Left lobe of liver (tissue), 2 donors: ENCODE data around the gene PTCH1. TPM values are rescaled to one million over a fixed set of nuclear protein-coding genes. Genes with fewer than 3 reads are reported as not detected.

Experiments used
- ATAC-seq: fragments of 200-7000 bp; cut with Tn5 transposase; one replicate; pipeline ENCODE4 v1.9.1; 2020; ENCODE audit warnings: mild to moderate bottlenecking, moderate library complexity
- DNase-seq: peaks from one replicate; pipeline ENCODE4 v3.0.0-alpha.2; 2020; ENCODE audit warnings: low spot score
- total RNA-seq: library from RNA; stranded (reverse); gene quantifications from one replicate; pipeline ENCODE4 v1.2.1, GENCODE V29; 2021
- donor health status: DM: no; HTN: no; CAD: no; lungs with moderate emphysema.
- donor health status: DM: no; HTN: yes; CAD: no.

PTCH1 gene
- total RNA-seq = 7.0 TPM

DNA sequence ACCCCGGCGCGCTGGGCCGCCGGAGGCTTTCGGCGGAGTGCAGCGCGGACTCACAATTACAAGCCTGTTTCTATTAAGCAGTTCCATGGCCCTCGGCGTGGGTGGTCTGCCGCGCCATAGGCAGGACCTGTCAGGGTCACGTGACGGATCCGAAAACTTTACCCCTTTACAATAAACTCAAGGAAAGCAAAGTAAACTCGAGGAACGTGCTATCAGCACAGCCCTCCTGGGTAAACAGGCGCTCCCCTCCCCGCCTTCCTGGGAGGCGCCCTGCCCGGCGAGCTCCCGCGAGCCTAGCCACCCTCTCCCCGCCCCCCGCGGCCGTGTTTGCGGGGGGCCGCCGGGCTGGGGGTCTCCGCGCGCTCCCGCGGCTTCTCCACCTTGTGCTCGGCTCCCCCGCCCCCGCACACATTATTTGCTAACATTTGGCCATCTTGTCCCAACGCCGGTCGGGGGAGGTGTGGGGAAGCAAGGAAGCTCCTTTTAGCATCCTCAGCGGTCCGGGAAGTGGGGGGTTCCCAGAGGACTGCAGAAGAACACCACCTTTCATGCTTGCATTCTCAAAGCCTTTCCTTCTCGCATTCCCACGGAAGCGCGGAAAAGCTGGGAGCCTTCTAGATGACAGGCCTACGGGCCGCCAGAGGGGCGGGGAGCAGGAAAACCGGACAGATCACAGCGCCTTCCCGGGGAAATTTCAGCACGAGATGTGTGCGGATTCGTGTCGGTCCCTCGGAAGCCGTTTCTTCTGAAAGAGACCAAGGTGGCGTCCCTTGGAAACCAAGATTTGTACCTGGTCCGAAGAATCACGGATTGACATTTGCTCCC lies at the start of gene PTCH1:
TSS of gene PTCH1 (minus strand) at position 238 of the 825 bp plus-strand sequence.
- DNase-seq = no peak
- peak; percentile 87 for ATAC-seq

DNA sequence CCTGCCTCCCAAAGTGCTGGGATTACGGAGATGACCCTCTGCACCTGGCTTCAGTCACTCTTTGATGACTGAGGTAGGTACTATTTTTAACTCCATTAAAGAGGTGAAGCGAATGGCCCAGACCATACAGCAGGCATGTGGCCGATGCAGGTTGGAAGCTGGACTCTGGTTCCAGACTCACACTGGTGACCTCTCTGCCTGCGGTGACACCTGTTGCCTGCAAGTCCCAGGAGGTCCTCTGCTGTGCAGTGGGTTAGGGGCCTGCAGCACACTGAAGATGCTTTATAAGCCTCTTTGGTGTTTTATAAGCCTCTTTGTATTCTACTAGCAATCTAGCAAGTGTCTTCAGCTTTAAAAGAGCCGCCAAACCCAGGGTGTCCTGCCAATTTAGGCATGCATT lies 49.2 kb upstream of the PTCH1 start:
- ATAC-seq (no peak), DNase-seq (no peak)

DNA sequence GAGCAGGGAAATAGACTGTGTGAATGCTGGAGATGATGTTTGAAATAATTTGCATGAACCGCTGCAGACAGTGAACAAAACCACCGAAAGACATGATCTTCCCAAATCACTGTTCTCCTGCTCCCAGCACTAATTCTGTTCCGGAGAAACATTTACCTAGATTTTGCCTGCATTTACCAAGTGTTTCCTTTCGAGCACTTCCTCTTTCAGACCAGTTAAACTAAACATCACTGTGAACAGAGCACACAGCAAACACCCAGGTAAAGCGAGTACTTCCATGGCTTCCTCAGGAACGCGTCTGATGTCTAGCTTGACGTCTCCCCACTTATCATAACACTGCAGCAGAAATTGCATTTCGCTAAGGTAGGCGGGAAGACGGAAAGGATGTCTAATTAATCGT lies 45.1 kb upstream of the PTCH1 start:
- no peak for DNase-seq

DNA sequence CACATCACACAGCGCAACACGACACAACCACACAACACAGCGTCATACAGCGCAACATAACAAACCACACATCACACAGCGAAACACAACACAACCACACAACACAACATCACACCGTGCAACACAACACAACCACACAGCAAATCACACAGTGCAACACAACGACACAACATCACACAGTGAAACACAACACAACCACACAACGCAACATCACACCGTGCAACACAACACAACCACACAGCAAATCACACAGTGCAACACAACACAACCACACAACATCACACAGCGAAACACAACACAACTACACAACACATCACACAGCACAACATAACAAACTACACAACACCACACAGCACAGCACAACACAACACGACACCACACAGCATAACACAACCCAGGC lies 40.4 kb upstream of the PTCH1 start:
- DNase-seq (no peak), ATAC-seq (no peak)

More for the DNA sequence above, 45.1 kb upstream of the PTCH1 start:
- no peak for ATAC-seq

DNA sequence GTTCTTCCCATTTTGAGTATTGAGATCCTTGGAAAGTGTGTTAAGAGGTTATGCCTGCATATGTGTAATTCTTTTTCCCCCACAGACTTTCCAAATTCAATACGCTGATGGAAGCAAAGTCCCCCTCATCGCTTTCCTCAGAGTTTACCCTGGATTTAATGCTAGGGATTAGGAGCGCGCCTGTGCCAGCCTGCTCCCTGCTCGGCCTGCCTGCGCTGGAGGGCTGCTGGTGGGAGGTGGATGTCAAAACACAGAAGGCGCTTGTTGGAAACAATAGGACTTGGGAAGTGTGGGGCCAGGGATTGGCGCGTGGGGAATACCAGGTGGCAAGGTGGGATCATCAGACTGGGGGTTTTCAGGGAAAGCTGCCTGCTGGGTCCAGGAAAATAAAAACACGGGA lies 39.8 kb upstream of the PTCH1 start:
- DNase-seq (no peak), ATAC-seq (no peak)

DNA sequence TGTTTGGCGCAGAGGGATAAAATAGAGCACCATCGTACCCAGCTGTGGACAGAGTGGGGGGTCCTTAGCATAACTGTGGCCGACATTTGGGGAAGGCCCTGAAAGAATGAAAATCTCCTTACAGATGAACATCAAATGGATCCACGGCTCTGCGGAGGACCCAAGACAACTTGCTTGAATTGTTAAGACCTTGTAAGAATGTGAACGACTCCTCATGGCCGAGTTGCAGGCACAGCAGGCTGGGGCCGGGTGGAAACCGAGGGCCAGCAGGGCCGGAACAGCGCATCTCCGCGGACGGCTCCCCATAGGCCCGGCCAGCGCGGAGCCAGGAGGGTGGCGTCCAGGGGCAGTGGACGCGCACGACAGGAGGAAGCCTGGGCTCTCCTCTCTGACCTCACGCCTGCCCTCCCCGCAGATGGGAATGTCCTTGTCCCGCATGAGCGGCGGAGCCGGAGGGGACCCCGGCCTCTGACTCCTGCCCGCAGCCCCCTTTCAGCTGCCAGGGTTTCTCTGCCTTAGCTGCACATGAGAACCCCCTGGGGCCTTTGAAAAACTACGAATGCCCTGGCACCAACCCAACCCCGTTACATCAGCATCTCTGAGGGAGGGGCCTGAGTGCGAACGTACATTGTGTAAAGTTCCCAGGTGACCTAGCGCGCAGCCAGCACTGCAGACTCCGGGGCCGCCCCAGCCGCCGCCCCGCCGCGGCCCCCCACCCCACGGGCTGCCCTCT lies 36.2 kb upstream of the PTCH1 start:
- DNase-seq = no peak
- peak; percentile 14 for ATAC-seq

DNA sequence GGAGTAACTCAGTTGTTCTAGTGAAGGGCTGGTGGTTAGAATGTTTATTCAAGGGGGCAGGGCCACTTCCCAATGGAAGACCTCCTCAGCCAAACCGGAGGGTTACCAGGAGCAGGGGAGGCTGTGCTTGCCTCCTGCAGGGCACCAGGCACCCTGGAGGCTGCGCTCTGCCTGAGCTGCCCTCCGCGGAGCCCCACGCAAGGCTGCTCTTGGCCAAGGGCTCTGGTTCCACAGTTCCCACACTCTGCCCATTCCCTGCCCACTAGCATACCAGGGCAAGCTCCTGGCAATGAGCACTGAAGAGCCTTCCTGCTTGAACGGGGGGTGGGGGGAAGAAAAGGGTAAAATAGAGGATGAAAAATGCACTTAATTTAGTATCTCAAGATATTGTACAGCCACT lies 35.5 kb upstream of the PTCH1 start:
- DNase-seq = no peak
- ATAC-seq = no peak

DNA sequence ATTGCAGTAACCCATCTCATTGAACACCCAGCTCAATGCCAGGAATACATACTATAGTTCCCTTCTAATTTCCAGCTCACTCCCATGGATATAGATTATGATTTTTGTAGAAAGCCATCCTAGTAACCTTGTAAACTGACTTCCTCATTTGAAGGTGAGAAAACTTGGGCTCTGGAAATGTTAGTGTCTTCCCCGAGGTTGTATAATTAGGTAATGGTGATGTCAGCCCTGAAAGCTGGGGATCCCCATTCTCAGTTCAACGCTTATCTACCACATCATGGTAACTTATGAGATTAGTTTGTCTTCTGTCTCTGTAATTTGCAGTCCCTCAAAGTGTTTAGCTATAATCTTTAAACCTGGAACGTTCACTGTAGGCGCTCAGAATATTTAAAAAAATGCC lies 34.6 kb upstream of the PTCH1 start:
- DNase-seq = no peak
- no peak for ATAC-seq

DNA sequence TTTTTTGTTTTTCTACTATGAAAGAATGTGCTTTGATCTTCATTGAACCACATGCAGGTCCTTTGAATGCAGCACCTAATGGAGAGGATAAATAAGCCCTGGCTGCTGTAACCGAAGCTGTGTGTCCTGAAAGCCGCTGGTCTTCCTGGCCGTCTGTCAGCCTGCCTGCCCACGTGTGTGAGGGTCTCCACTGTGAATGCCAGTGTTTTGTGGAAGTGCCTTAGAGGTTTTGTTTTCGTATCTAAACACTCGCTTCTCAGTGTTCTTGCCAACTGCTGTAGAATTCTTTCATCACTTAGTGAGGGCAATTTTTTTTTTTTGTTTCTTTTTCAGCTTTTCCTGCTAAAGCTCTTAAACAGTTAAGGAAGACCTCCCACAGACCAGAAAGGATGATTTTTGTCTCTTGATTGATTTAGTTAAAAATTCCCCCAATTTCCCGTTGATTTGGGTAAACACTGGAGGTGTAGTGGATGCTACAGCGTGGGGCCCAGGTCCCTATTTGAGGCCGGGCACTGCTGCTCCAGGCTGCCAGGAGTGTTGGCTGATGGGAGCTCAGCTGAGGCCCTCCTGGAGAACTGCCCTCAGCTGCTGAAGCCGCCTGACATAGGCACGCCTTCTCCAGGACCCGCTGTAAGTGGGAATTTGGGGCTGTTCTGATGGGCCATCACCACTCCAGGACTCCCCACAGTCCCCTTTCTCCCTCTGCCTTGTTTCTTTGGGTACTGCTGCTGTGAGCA lies 29.2 kb upstream of the PTCH1 start:
- ATAC-seq = no peak
- no peak for DNase-seq

DNA sequence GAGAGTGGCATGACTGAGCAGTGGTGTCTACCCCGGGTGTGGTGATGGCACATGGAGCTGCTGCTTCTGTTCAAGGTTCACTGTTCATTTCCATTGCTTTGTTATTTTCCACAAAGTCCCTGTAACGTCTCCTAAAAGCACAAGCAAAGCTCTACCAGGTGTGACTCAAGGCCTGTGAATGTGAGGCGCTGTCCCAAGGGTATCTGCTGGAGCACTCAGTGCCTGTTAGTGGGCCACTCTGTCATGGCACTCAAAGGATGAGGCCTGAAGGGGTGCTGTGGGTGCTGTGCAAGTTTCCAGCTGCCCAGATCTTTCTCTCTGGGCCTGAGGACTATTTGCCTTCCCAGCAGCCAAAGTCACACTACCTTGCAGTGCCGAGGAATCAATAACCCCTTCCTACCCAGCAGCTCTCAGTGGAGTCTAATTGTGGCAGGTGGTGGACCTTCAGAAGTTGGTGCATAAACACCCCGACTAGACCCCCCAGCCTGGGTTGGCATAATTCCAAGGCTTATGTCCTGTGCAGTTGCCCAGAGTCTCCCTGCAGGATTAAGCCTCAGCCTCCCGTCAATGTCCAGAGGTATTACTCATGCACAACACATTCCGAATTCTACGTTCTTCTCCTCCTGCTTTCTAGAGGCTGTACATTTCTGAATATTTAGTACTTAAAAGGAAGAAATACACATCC lies 17.4 kb upstream of the PTCH1 start:
- ATAC-seq (no peak), DNase-seq (no peak)

DNA sequence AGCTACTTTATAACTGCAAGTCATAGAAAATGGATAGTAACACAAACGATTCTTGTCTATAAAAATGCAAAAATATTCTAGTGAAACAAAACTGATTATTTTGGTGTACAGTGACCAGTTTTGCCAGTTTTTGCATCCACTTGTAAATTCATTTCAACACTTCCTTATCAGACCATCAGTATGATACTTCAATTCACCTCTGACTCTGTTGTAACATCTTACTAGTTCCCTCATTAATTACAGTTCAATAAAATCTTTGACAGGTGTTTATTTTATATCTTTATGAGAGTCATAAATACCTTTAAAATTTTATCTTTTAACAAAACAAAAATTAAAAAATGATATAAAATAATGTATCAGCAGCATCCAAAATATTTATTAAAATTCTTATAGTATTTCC lies 13.1 kb upstream of the PTCH1 start:
- ATAC-seq = no peak
- DNase-seq = no peak

DNA sequence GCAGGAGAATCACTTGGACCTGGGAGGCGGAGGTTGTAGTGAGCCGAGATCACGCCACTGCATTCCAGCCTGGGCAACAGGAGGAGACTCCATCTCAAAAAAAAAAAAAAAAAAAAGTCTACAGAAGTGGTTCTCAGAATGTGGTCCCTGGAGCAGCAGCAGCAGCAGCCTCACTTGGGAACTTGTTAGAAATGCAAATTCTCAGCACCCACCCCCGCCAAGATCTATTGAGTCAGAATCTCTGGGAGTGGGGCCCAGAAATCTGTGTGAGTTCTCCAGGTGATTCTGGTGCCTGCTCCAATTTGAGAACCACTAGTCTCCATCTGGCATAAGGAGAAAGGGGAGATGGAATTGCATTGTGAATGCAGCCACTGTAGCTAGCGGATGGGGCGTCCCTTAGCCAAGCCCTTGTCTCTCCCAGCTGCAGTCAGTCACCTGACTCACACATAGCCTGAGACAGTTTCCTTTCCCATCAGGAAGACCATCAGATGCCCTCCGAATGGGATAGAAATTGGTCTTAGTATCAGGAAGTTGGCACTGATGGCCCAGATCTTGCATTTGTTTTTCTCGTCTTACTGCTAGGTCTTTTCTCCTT lies 12.2 kb upstream of the PTCH1 start:
- DNase-seq (no peak), ATAC-seq (no peak)

DNA sequence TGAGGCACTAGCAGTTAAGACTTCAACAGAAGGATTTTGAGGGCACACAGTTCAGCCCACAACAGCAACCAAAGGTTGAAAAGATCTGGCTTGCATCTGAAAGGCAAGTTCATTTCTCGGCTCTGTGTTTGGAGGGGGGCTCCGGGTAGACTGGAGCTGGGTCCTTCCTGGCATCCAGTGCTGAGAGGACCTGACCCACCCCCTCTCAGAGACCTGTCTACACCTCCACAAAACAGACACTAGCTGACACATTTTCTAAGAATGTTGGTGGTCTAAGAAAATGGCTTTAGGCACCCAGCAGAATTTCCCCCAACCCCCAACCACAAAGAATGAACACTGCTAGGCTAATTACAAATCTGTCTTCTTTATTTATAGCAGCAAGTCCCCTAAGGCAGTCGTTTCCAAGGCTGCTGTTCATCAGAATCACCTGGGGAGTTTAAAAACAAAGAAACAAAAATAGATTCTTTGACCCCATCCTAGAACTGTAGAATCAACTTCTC lies 6.2 kb upstream of the PTCH1 start:
- DNase-seq = no peak
- no peak for ATAC-seq

DNA sequence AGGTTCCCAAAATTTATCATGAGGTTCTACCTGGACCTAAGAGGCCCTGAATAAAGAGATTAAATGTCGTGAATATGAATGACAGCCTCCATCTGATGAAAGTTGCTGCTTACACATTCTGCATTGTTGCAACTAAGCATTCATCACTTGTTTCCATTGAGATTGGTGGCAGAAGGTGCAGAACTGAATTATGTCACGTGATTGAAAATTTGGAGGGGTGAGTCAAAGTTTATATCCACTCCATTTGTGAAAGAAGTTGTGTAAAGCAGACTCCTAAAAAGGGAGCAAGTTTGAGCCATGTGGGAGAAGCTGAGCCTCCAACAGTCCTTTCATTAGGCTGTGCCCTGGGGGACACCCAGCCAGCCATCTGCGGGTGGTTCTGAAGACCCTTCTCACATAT lies 4.9 kb upstream of the PTCH1 start:
- no peak for DNase-seq
- ATAC-seq = no peak

DNA sequence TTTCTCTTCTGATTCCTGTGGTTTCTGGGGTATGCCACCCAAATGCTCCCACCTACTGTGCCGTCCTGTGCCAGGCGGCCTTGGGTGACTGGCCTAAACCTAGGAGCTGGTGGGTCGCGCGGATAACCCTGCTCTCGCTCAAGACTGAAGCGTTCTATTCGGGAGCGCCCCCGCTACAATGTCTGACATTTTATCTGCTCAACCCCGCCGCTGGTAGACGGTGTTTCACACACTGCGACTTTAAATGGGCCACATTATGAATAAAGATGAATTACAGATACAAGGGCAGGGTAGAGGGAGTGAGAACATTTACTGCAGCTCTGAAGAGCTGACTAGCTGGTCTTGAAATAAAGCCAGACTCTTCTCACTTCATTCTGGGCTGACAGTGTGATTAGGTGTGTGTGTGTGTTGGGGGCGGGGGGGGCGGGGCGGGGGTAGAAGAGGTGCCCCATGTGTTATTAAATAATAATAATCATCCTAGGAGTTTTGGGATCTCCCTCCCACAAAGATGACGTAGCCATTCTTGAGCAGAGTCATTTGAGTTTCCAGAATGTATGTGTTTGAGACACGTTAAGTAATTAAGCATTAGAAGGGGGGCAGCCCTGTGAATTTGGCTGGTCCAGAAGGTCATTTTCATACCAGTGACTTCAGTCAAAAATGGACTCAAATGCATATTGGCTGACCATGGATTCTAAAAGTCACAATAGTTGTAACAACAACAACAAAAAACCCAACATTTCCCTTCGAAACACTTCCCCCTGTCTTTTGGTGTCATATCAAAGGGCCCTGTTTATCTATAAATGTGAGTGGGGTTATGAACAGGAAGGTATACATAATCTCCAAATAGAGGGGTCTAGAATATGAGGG lies 1.0 kb upstream of the PTCH1 start:
- DNase-seq (no peak), ATAC-seq (no peak)

DNA sequence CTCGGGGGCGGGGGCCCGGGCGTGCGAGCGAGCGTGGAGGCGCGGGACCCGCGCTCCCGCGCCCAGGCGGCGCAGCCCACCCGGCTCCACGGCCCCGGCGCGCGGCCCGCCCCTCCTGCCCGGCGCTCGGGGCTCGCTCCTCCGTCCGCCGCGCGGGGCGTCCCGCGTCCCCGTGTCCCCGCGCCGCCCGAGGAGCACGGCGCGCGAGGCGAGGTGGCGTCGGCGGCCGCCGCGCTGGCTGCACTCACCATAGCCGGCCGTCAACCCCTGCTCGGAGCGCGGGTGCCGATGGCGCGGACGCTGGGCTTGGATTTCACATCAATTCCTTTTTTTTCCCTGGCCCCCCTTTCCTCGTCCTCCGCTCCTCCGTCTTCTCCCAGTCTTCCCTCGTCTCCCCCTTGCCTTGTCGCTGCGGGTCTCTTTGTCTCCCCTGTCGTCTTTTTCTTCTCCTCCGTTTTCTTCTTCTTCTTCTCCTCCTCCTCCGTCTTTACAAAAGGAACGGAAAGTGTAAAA lies 494 bp downstream of the PTCH1 start:
- peak; percentile 50 for ATAC-seq
- DNase-seq = no peak

DNA sequence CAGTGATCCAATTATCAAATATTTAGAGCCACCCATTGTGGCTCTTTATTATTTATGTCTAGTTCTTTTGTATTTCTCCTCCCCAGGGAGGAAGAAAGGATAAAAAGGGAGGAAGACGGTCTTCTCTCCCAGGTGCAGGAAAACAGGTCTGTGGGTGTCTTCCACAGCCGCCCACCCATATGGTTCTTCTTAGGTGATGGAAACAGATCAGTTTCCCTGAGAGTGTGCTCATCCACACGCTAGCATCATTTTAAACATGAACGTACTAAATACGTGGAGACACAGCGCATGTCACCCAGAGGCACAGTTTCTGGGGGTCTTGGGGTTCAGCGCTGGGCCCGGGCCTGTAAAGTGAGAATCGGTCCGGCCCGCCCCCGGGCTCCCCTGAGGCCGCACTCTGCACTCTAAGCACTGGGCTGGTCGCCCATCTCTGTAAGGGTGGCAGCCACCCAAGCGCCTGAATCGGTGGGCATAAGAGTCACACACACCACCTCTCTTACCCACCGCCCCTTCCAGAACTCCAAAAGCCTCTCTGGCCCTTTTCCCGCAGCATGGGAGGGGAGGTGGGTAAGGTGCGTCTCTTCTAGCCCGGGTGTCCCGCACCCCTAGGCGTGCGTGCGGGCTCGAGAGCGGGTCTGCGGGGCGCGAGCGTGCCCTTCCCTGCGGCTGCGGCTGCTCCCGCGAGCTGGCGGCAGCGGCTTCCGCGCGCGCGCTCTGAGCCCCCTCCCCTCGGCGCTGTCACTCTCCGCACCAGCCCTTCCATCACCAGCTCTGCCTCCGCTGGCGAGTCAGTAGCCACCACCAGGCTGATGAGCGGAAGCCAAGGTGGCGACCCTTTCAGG lies 1.3 kb downstream of the PTCH1 start:
- ATAC-seq (no peak), DNase-seq (no peak)

DNA sequence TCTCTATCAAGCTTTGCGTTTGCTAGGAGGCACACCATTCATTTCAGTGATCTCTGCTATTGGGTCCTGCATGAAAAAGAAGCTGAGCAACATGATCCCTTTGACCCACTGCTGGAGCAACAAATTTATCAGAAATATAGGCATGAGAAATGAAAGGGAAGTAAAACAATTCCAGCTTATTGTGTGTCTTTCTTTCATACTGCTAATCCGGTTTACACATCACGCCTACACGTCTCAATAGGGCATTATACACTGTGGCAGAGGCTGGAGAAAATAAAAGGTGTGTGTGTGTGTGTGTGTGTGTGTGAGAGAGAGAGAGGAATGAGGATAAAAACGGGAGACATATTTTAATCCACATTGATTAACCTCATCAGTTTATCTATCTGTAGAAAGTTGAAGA lies 2.4 kb downstream of the PTCH1 start:
- ATAC-seq (no peak), DNase-seq (no peak)
